HepG2 (cell line): Measurements from ENCODE around the gene RECQL. TPM values are rescaled to one million over a fixed set of nuclear protein-coding genes. Genes with fewer than 3 reads are reported as not detected.

ENCODE experiments used
- ATAC-seq: fragments of 200-7000 bp; cut with Tn5 transposase; 3 replicates; pipeline ENCODE4 v1.9.1; 2020; ENCODE audit warnings: mild to moderate bottlenecking, moderate library complexity
- BruUV-seq: library from RNA; stranded (reverse); fragments of 400-500 nt; replicated peaks from 2 replicates; lab custom pipeline; 2021; lab: Mats Ljungman, UMichigan
- CTCF ChIA-PET: fragments of 300-600 bp; formaldehyde crosslinking; extraction: SDS; loops from one replicate; lab custom pipeline; 2021; ENCODE audit warnings: low total read pairs, inconsistent platforms, low intra/inter-chr PET ratio; lab: Yijun Ruan, JAX
- POLR2A ChIA-PET: fragments of 350-600 bp; sonication (Branson Sonifier 250); formaldehyde crosslinking; loops from one replicate; lab custom pipeline; 2020; ENCODE audit warnings: antibody characterized with exemption, inconsistent platforms; lab: Yijun Ruan, JAX
- DNase-seq: peaks from one replicate; pipeline ENCODE4 v3.0.0-alpha.2; 2015; ENCODE audit warnings: low spot score
- FAIRE-seq: peaks from 3 replicates; lab custom pipeline; 2011; peaks lifted over from hg19 to GRCh38; lab: Jason Lieb, UNC
- H2AFZ ChIP-seq: one replicate; pipeline ENCODE4 v1.6.1; 2011; ENCODE audit warnings: low read length, inconsistent platforms
- H3K27ac ChIP-seq: fragments of 300-600 bp; 3 replicates; pipeline ENCODE4 v1.8.0; 2011; ENCODE audit warnings: mixed run types, mild to moderate bottlenecking, mixed read lengths, low read length, inconsistent platforms; ENCODE audit not compliant: insufficient read depth; ENCODE audit errors: extremely low read length
- H3K27me3 ChIP-seq, 2 experiments: fragments of 200-600 bp in 1 of 2; 2 replicates in 1 of 2; 3 replicates in 1 of 2; pipeline versions ENCODE4 v1.6.0 to v1.8.0; 2011; ENCODE audit warnings: low read length in 2 of 2, mild to moderate bottlenecking in 2 of 2, moderate library complexity in 2 of 2, inconsistent platforms in 1 of 2; ENCODE audit not compliant: insufficient read depth in 2 of 2, control insufficient read depth in 1 of 2
- H3K36me3 ChIP-seq, 2 experiments: fragments of 200-600 bp in 1 of 2; replicated peaks in 1 of 2; 2 replicates in 1 of 2; 3 replicates in 1 of 2; pipeline versions ENCODE4 v1.5.1 to v1.8.0; 2011; ENCODE audit warnings: low read length in 2 of 2, inconsistent platforms in 1 of 2; ENCODE audit not compliant: insufficient read depth in 2 of 2, control insufficient read depth in 1 of 2
- H3K4me1 ChIP-seq: 2 replicates; pipeline ENCODE4 v1.5.1; 2012; ENCODE audit warnings: low read length, inconsistent platforms; ENCODE audit not compliant: insufficient read depth
- H3K4me2 ChIP-seq: 2 replicates; pipeline ENCODE4 v1.6.0; 2011; ENCODE audit warnings: low read depth, low read length, inconsistent platforms
- H3K4me3 ChIP-seq, 3 experiments: fragments of 200-600 bp in 1 of 3; sonication (generic), shearing (Covaris generic) in 1 of 3; replicated peaks in 1 of 3; 2 replicates each; pipeline ENCODE4 v1.5.1; 2011 to 2016; ENCODE audit warnings: low read length in 3 of 3, inconsistent platforms in 2 of 3, low read depth in 2 of 3, mild to moderate bottlenecking in 2 of 3, control low read depth in 1 of 3, mixed read lengths in 1 of 3; ENCODE audit not compliant: insufficient read depth in 1 of 3
- H3K79me2 ChIP-seq: one replicate; pipeline ENCODE4 v1.6.1; 2011; ENCODE audit warnings: low read length, inconsistent platforms; ENCODE audit not compliant: insufficient read depth
- H3K9ac ChIP-seq: 2 replicates; pipeline ENCODE4 v1.6.0; 2011; ENCODE audit warnings: mild to moderate bottlenecking, low read depth, low read length, inconsistent platforms; ENCODE audit not compliant: insufficient read depth
- H3K9me3 ChIP-seq: 2 replicates; pipeline ENCODE4 v1.5.1; 2012; ENCODE audit warnings: mild to moderate bottlenecking, low read length
- H4K20me1 ChIP-seq: 2 replicates; pipeline ENCODE4 v1.6.0; 2011; ENCODE audit warnings: inconsistent platforms, mild to moderate bottlenecking, low read length, moderate library complexity; ENCODE audit not compliant: insufficient read depth
- KDM5B ChIP-seq: sonication (generic); formaldehyde crosslinking; IDR thresholded peaks from 2 replicates; pipeline ENCODE4 v1.4.0; 2020; ENCODE audit warnings: missing genetic modification reagents, mild to moderate bottlenecking, borderline replicate concordance
- RXRA ChIP-seq: sonication (generic); formaldehyde crosslinking; IDR thresholded peaks from 2 replicates; pipeline ENCODE4 v1.5.1; 2020; ENCODE audit warnings: missing genetic modification reagents
- THAP9 ChIP-seq: sonication (generic); formaldehyde crosslinking; IDR thresholded peaks from 2 replicates; pipeline ENCODE4; 2020; ENCODE audit warnings: missing genetic modification reagents, mild to moderate bottlenecking, borderline replicate concordance
- ZNF512B ChIP-seq: sonication (generic); formaldehyde crosslinking; IDR thresholded peaks from 2 replicates; pipeline ENCODE4 v1.5.1; 2020; ENCODE audit warnings: missing genetic modification reagents, mild to moderate bottlenecking, borderline replicate concordance
- WGBS: methylation state at CpG from one replicate; pipeline ENCODE4 v1.1.6; 2017; ENCODE audit warnings: low lambda C conversion rate; 5-methylcytosine and 5-hydroxymethylcytosine counted together
- in situ Hi-C: cut with HindIII; loops from 2 replicates; pipeline ENCODE4 v1.10.0; 2017; ENCODE audit warnings: low pct_unique_long_range_greater_than_20kb; ENCODE audit not compliant: extremely low pct_ligation_motif_present
- intact Hi-C: fragments of 100-400 bp; cut with micrococcal nuclease; formaldehyde crosslinking; loops from one replicate; pipeline ENCODE4 v1.10.0; 2022; ENCODE audit not compliant: unreplicated experiment
- polyA plus RNA-seq, 8 experiments: library from polyadenylated mRNA; depleted of rRNA in 3 of 8; stranded (reverse) in 7 of 8; unstranded in 1 of 8; fragments of >200 nt; fragmentation: Illumina TruSeq in 4 of 8; extraction: Trizol in 4 of 8; gene quantifications; 2 replicates each; pipeline versions ENCODE4 v1.2.1 to v1.2.3, GENCODE V29; 2011 to 2016; ENCODE audit warnings: low read depth in 4 of 8, missing spikeins in 1 of 8, mixed read lengths in 1 of 8; ENCODE audit not compliant: insufficient read depth in 1 of 8
- total RNA-seq, 5 experiments: library from RNA; depleted of rRNA; stranded (reverse); fragments of >200 nt; fragmentation: Illumina TruSeq; extraction: Trizol; gene quantifications; 2 replicates each; pipeline ENCODE4 v1.2.3, GENCODE V29; 2016; ENCODE audit warnings: low read depth in 1 of 5

The RECQL gene
- total and polyA plus RNA-seq, 2 of the 13 experiments (the other 11 are each of a cell fraction or from before 2014, with no cell fraction given): 7.2 to 41.5 TPM

- Histone ChIP-seq H3K4me1 (no peaks in the 10 kb centered on the region), H3K27me3 (peaks cover 0 to 2% of the 10 kb centered on the region in 2 experiments; a peak in 1 of 5 replicates), H2AFZ (no peak overlapping the region), H3K9me3 (no peaks in the 10 kb centered on the region), H3K4me2 (no peak overlapping the region), H3K27ac (no peak overlapping the region), H3K9ac (no peak overlapping the region), H3K79me2 (no peaks in the 10 kb centered on the region), H3K36me3 (no peaks in the 10 kb centered on the region), H4K20me1 (no peaks in the 10 kb centered on the region), H3K4me3 (no peak overlapping the region)
- POLR2A ChIA-PET: no interaction called here
- in situ Hi-C loops: no loop called here
- no TSS peak for BruUV-seq
- DNase-seq (no peak), ATAC-seq (no peak), FAIRE-seq (no peak)
- TF ChIP-seq THAP9 (no peak), ZNF512B (CRISPR knock-in tag) (no peak), KDM5B (CRISPR knock-in tag) (no peak), RXRA (CRISPR knock-in tag) (no peak)
- intact Hi-C loops: no loop called here
- 59% methylated on average over 4 of the region's 5 CpGs for WGBS
- CTCF ChIA-PET: no interaction called here
Measured at GRCh38 chr12:21542403-21542802, 41.0 kb upstream of the RECQL start.
